ENCODE results near the gene ICE2. TPM values are rescaled to one million over a fixed set of nuclear protein-coding genes. Genes with fewer than 3 reads are reported as not detected.

The ICE2 gene, protein sequence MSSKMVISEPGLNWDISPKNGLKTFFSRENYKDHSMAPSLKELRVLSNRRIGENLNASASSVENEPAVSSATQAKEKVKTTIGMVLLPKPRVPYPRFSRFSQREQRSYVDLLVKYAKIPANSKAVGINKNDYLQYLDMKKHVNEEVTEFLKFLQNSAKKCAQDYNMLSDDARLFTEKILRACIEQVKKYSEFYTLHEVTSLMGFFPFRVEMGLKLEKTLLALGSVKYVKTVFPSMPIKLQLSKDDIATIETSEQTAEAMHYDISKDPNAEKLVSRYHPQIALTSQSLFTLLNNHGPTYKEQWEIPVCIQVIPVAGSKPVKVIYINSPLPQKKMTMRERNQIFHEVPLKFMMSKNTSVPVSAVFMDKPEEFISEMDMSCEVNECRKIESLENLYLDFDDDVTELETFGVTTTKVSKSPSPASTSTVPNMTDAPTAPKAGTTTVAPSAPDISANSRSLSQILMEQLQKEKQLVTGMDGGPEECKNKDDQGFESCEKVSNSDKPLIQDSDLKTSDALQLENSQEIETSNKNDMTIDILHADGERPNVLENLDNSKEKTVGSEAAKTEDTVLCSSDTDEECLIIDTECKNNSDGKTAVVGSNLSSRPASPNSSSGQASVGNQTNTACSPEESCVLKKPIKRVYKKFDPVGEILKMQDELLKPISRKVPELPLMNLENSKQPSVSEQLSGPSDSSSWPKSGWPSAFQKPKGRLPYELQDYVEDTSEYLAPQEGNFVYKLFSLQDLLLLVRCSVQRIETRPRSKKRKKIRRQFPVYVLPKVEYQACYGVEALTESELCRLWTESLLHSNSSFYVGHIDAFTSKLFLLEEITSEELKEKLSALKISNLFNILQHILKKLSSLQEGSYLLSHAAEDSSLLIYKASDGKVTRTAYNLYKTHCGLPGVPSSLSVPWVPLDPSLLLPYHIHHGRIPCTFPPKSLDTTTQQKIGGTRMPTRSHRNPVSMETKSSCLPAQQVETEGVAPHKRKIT
- 16.4 and 20.0 TPM in 2 replicates for total RNA-seq (2014; rRNA removed)
- polyA plus RNA-seq (2012) = 9.4 TPM

DNA sequence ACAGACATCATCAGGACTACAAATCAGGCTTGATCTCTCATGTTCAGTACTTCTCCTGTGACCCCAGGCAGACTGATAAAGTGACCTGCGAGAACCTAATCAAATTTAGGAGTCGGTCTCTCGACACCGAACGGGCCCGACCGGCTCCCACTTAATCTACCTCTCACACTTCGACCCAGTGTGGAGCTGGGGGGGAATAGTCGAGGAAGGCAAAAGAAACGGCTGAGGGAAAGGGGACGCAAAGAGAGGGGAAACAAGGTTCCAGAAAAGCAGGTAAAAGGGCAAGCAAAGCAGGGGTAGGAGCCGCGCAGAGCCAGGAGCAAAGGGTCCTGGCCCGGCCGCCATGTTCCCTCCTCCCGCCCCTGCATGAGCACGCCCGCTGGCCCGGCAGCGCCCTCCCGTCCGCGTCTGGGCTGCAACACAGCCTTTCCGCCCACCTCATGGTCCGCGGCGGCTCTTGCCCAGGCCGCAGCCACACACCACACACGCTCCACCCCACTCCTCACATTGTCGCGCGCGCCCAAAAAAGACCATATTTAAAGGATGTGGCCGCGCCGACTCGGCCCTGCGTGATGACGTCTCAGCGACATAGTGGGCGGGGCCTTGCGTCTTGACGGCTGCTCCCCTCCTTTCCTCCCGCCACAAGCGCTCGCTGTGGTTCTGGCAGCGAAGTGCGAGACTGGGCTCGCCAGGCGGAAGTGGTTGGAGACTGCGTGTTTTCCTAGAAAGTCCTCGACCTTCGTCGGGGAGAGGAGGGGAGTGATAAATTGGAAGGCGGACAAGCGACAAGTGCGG, at the start of gene ICE2:
Gene ICE2 (minus strand): TSS at position 577 of the 795 bp plus-strand sequence. CDS start 1,165 bp downstream, outside the sequence.
- peak; percentile 95 for DNase-seq (ENCODE audit: low read depth)

DNA sequence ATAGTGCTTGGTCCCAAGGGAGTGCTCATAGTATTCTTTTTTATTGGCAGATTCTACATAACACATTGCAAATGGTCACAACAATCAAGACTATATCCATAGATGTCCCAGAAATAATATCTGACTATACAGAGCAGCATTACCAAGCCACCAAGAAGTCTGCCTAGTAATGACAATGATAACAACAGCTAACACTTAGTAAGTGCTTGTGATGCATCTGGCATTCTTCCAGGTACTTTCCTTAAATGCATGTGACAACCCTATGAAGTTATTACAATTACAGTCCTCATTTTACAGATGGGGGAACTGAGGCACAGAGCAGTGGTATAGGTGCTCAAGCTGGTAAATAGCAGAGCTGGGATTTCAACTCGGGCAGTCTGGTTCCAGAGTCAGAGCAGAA, 49.6 kb upstream of the ICE2 start:
- no peak for DNase-seq (ENCODE audit: low read depth)

DNA sequence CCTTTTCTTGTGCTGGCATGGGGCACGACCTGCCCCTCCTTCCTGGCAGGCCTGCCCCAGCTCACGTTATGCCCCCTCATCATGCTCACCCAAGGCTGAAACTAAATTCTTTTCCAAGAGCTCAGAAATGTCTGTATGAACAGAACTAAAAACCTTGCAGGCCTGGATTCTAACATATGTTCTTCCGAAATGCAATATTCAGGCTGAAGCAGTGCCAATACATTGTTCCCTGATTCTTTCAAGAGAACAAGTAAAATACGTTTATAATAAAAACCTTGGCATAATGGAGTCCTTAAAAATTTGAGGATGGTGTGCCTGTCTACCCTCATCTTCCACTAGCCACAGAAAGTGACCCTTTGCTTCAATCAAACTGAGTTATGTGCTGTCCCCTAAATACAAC, 48.5 kb upstream of the ICE2 start:
- DNase-seq (ENCODE audit: low read depth) = no peak

DNA sequence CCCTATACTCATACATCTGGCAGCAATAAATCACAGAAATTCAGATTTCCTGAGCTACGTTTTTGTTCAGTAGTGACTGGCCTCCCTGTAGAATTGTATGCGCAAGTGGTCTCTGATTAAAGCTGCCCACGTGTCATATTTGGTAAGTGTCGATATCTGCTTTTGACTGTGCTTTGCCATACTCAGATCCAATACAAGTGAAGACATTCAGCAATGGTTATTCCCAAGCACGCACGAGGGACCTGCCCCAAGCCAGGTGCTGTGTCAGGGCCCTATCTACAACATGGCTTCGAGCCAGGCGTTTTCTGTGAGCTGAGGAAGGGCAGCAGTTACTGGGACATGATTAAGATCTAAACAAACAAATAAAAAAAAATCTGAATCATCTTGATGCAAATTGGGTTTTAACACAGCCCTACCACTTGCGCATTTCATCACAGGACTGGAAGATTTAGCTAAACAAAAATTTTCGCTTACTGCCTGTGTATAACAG, 47.2 kb upstream of the ICE2 start:
- DNase-seq (ENCODE audit: low read depth) = peak; percentile 19

DNA sequence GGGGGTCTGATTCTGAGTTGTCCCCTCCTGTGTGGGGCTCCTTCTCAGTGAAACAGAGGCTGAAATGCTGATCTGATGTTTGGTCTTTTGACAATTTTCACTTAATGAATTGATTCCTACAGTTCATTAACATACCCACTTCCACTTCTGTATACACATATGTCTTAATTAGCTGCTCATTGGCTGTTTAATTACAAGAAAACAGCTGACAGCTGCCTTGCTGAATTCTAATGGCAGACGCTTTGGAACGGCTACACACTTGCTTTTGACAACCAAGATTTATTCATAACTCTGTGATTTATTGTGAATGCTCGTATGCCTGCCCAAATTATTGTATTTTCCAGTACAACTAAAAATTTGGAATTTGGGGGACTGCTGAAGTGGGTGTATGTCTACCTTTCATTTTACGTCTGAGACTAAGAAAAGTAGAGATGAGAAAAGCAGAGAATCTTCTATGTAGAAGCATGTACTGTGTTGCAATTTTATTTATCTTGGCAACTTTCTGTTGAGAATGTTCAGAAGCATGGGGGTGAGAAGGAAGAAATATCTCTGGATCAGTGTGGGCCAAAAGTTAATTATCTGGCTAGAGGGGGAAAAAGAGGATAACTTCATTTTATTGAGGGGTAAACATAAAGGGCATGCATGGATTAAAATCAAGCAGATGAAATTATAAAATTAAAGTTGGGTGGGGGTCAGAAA, 46.5 kb upstream of the ICE2 start:
- DNase-seq (ENCODE audit: low read depth) = no peak

DNA sequence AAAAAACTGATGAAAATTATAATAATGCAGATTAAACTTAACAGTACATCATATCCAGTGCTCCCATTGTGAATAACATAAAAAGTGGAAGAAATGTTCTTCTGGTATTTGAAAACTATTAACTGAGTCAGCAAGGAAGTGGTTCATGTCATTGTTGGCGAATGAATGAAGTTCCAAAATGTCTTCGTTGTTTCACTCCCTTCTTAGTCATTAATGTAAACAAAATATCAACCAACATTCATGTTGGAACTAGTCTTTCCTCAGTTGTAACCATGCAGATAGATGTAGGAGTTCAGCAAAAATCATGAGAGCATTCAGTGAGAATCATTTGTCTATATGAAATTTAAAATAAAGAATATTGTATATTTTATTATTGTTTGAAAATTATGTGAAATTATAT, 44.1 kb upstream of the ICE2 start:
- DNase-seq (ENCODE audit: low read depth) = peak; percentile 61

DNA sequence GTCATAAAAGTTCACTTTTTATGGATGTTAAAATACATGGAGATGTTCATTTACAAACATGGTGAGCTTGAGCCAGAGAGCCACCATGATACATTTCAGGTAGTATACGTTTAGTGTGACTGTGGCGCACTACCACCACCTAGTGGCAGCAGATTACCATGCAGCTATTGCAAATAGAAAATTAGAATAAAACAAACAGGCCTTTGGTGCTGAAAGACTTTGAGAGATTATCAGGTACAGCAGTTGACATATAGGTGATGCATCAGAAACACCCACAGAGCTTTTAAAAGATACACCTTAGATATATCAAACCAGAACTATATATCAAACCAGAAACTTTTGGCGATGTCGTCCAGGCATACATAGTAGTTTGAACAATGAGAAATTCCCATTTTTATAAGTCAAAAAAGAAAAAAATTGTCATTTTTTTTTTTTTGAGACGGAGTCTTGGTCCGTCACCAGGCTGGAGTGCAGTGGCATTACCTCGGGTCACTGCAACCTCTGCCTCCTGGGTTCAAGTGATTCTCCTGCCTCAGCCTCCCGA, 42.0 kb upstream of the ICE2 start:
- peak; percentile 62 for DNase-seq (ENCODE audit: low read depth)

DNA sequence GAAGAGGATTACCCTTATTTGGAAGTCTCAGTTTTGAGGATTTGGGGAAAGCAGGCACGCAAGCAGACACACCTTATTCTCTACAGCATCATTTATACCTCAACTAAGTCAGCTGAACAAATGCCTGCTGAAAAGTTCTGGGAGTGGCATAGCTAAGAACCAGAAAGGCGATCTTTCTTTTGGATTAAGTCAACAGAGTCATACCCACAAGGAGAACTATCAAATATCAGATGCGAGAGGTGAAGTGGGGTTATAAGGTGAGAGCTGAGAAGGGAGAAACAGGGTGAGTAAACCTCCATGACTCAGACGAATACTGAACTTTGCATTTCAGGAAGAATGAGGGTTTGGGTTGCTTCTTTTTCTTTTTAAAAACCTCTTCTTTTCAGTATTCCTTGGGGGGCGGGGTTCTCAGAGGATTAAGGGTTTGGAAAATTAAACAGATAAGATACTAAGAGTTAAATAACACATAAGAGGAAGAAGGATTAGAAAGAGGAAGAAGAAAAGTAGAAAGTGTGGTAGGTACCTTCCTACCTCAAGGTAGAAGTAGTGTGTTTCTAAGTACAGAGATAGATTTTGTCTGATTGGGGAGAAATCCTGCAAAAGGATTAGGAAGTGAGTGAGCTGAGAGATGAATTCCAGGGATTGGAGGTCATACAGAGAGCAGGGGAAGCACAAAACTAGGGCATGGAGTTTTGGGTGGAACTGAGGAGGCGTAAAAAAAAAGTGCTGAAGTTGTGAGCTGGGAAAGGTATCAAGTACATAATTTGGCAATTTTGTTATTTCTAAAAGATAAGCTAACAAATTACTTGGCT, 41.3 kb upstream of the ICE2 start:
- peak; percentile 77 for DNase-seq (ENCODE audit: low read depth)

DNA sequence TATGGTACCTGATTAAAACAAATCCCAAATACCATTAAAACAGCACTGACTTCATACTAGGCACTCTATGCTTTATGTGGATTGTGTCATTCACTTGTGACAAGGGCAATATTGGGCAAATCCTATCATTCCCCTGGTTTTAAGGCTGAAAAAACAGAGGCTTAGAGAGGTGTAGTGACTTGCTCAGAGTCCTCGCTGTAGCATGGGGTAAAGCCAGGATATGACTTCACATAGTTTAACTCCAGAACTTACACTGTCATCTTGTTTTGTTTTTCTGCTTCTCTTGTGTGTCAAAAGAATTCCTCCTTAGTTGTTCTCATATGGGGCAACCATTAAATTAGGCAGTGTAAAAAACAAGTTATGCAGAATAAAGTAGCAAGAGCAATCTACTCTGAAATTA, 40.3 kb upstream of the ICE2 start:
- no peak for DNase-seq (ENCODE audit: low read depth)

DNA sequence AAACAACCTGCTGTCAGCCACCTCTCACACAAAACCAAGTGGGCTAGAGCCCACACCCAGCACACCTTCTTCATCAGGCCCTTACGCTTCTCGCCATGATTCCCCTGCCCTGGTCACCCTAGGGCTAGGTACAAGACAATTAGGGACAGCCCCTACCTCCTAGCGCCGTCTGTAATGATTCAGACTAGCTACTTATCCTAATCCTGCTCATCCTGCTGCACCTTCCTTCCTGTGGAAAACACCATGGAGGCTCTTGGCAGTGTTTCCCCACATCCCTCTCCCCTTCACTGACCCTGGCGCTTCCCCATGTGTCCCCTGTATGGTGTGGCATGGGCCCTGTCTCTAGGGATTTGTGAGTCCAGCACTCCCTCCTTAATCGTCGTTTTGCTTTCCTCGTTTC, 39.6 kb upstream of the ICE2 start:
- no peak for DNase-seq (ENCODE audit: low read depth)

DNA sequence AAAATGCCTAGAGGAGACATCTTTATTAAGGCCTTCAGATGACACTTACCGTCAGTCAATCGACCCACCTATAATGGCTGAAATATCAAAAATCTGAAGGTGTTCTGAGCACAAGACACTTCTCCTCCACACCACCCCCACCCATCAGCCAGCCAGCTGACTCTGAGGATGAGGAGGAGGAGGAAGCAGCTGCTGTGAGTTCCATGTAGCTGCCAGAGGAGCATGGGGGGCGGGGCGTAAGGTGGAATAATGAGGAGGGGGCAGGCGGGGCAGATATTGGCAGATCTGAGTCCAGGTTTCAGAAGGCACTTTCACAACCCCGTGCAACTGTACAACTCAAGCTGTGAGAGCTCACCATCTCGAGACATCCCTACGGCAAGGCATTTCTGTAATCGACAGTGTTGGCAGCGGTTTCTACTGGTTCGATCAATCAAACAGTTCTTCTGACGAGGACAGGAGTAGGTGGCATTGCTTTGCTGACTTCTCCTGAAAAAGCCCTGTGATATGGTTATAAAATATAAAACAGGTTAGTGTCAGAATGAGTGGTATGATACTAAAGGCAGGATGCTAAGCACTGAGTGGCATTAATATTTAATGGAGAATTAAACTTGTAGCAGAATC, 35.4 kb upstream of the ICE2 start:
- DNase-seq (ENCODE audit: low read depth) = no peak

DNA sequence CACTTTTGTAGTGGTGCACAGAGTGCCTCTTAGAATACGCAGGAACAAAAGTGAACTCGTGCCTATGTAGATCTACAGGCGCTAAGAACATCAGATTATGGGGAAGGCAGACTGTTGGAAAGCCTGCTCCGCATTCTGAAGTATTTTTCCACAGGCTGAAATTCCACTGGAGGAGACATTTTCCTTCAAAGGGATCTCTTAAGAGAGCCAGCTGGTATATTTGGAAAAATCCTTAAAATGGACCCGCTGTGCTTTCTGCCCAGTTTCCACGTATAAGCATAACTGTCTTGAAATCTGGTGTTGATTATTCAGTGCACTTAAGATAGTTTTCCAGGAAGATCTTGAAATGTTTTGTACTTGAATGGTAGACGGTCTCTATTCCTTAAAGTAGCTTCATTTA, 34.7 kb upstream of the ICE2 start:
- DNase-seq (ENCODE audit: low read depth) = no peak

DNA sequence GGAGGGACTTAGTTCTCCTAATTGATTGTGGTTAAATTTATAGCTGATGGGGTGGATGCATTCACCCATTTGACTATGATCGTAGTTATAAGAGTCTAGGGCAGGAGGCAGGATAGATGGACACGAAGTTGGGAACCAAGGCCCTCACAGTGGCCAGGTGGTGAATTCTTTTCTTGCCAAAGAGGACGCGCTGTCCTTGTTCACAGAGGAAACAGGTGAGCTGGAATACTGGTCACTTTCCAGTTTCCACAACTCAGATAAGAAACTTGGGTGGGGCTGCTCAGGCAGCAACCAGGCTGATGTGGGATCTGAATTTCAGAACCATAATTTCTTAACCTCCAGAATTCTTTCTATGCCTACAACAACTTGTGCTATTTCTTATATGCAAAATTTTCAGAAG, 34.0 kb upstream of the ICE2 start:
- no peak for DNase-seq (ENCODE audit: low read depth)

DNA sequence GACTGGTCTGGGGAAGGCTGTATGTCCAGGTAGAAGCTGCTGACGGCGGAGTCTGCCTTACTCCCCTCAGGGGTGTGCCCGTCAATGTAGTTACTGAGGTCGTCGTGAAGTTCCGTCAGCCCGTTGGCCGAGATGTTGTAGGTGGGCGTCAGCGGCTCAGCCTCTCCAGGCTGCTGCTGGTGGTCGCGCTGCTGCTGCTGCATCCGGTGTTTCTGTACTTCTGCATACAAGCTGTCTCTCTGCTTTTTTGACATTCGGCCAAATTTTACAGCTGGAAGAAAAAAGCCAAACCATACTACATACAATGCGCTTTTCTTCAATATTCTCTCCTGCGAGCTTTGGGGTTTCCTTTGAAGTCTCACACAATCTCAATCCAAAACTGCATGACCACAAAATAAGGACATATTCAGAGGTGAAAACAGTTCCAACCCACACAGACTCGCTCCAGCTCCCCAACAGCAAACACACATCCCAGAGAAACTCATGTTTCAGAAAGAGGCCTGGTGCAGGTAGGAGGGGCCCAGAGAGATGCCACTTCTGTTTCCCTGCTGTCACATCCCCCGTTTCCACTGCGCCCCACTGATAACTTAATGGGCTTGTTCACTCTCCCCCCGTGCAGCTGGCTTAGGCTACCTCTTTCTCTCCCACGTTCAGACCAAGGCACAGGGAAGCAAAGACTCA, 32.5 kb upstream of the ICE2 start:
- no peak for DNase-seq (ENCODE audit: low read depth)

DNA sequence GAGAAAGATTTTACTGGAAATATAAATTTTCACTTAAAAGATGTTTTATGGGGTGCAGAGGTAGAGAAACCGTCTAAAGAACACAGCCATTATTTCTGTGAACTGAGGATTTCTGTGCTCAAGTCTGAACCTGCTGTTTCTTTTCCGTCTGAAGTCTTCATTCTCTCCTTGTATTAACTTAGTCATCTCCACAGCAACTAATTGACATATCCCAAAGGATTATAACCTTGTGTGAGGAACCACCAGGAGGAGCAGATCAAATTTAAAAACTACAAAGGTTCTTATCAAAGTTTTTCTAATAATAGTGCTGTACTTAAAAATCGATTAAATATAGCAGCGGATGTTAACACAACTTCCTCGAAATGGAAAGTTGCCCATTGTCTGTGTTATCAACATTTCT, 31.1 kb upstream of the ICE2 start:
- DNase-seq (ENCODE audit: low read depth) = no peak

DNA sequence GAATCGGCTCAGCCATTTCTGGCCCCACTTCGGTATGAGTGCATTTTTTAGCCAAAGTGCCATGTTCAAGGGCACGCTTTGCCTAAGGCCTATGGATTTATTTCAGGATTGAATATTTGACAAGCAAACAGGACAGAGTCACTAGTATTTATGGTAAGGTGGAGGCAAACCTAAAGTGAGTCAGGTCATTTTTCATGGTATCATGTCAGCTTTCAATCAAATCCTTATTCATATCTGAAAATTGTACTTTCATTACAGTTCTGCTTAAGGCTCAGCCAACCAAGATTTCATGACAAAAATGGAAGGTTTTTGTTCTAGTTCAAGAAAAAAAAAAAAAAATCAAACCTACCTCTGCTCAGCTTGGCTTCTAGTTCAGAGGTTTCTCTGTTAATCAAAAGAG, 30.5 kb upstream of the ICE2 start:
- no peak for DNase-seq (ENCODE audit: low read depth)

DNA sequence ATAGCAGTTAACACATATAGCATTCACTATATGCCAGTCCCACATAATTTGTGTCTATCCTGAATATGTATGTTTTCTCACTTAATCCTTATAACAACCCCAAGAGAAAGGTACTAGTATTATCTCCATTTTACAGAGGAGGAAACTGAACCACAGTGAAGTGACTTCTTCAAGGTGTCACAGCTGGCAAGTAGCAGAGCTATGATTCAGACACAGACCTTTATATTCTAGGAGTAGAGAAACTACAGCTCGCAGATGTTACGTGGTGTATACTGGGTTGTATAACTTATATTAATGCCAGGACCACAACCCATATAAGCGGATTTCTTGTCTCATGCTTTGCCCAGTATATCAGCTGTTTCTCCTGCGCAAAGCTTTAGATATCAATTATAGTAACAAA, 29.5 kb upstream of the ICE2 start:
- no peak for DNase-seq (ENCODE audit: low read depth)

DNA sequence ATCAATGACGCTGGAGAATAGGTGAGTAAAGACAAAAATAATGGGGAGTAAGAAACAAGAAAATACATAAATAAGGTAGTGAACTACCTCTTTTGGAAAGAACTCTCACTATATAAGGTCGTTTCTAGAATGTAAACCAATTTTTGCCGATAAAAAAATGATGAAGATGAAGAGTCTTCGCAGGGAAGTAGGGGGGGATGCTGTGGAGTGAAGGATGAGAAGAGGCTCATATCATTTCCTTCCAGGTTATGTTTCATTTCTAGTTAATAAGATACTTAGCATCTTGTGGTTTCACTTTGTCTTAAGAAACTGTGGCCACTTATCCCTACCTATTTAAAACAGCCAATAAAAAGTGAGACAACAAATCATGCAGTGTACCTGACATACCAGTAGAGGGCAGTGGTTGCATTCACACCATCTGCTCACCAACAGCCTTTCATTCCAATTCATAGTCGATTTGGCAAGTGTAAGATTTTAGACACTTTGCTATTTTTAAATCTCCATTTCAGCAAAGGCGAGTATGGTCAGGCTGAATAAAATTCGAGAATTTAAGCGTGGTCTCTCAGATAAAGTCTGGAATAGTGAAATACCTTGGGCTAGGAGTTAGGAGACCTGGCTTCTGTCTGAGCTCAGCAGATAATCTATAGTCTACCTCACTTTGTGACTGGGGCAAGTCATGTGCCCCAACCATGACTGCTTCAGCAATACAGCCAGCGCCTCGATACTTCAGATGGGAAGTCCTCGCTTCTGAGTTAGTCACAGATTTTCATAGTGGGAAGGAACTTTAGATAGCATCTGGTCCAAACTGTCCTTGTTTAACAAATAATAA, 28.9 kb upstream of the ICE2 start:
- DNase-seq (ENCODE audit: low read depth) = peak; percentile 64

Data from LHCN-M2 (cell line).